Vagina (tissue), 2 donors: ENCODE measurements around the gene DGLUCY. TPM values are rescaled to one million over a fixed set of nuclear protein-coding genes. Genes with fewer than 3 reads are reported as not detected.
A peak's percentile ranks its signal among the peaks of the same experiment; 100 is the strongest.

Experiments used
- DNase-seq, 2 donors: peaks; one replicate each; pipeline ENCODE4 v3.0.0-alpha.2; 2017; ENCODE audit errors: extremely low spot score in 2 of 2
- H3K27ac ChIP-seq: fragments of 200-600 bp; sonication (generic); one replicate; pipeline ENCODE4 v1.5.1; 2019
- H3K27me3 ChIP-seq: fragments of 200-600 bp; sonication (generic); one replicate; pipeline ENCODE4 v1.5.1; 2019
- H3K36me3 ChIP-seq, 2 donors: fragments of 200-600 bp; sonication (generic); one replicate each; pipeline ENCODE4 v1.5.1; 2017 to 2019
- H3K4me1 ChIP-seq: fragments of 200-600 bp; sonication (generic); one replicate; pipeline ENCODE4 v1.5.1; 2019
- H3K4me3 ChIP-seq, 2 donors: fragments of 200-600 bp; sonication (generic); 1 replicate in 1 of 2; 2 replicates in 1 of 2; pipeline ENCODE4 v1.5.1; 2016 to 2019
- H3K9me3 ChIP-seq: fragments of 200-600 bp; sonication (generic); one replicate; pipeline ENCODE4 v1.5.1; 2019
- CTCF ChIP-seq, 3 experiments: fragments of 450-650 bp in 2 of 3; fragments of 200-600 bp in 1 of 3; sonication (generic) in 1 of 3; IDR thresholded peaks; one replicate each; pipeline ENCODE4 v1.5.1; 2017 to 2019; ENCODE audit warnings: antibody characterized with exemption in 3 of 3, mild to moderate bottlenecking in 2 of 3, moderate library complexity in 2 of 3
- POLR2A ChIP-seq, 2 donors: fragments of 450-650 bp; IDR thresholded peaks; one replicate each; pipeline ENCODE4 v1.6.1; 2017; ENCODE audit warnings: antibody characterized with exemption in 2 of 2, mild to moderate bottlenecking in 2 of 2, moderate library complexity in 2 of 2
- POLR2AphosphoS5 ChIP-seq, 2 donors: sonication (generic); formaldehyde crosslinking; IDR thresholded peaks; one replicate each; pipeline ENCODE4 v1.9.0; 2017; ENCODE audit warnings: antibody characterized with exemption in 2 of 2, mild to moderate bottlenecking in 2 of 2, low read depth in 1 of 2; ENCODE audit not compliant: insufficient read depth in 1 of 2
- intact Hi-C: fragments of 100-400 bp; cut with DNase I; formaldehyde crosslinking; loops from one replicate; pipeline ENCODE4 v1.15.1; 2023
- total RNA-seq: library from RNA; depleted of rRNA; stranded (reverse); fragments of >200 nt; gene quantifications from one replicate; pipeline ENCODE4 v1.2.3, GENCODE V29; 2016

Gene DGLUCY
- total RNA-seq, 1 donor from 2014 or later, result 57.0 TPM

GRCh38 chr14:91246051-91246852 is 132.4 kb downstream of the DGLUCY start:
- Histone ChIP-seq H3K9me3 (no peaks in the 10 kb centered on the region), H3K4me1 (peaks cover 41% of the 10 kb centered on the region), H3K36me3 (no peaks in the 10 kb centered on the region), H3K4me3 (no peak overlapping the region), H3K27ac (no peak overlapping the region), H3K27me3 (no peaks in the 10 kb centered on the region)
- intact Hi-C loops, result no loop called here
- no peak for DNase-seq
- TF ChIP-seq POLR2A (IDR thresholded peaks at IDR 0.05) (no peak), CTCF (IDR thresholded peaks at IDR 0.05) (no peak), POLR2AphosphoS5 (IDR thresholded peaks at IDR 0.05; ENCODE audit: insufficient read depth in 1 of 2, low read depth in 1 of 2) (no peak)

GRCh38 chr14:91249841-91250616 is 136.2 kb downstream of the DGLUCY start:
- H3K4me3 ChIP-seq, result no peak overlapping the region
- H3K9me3 ChIP-seq, result no peaks in the 10 kb centered on the region
- TF ChIP-seq POLR2AphosphoS5 (IDR thresholded peaks at IDR 0.05; ENCODE audit: insufficient read depth in 1 of 2, low read depth in 1 of 2) (no peak), POLR2A (IDR thresholded peaks at IDR 0.05) (no peak), CTCF (IDR thresholded peaks at IDR 0.05) (no peak)
- H3K27me3 ChIP-seq, result no peaks in the 10 kb centered on the region
- no peak overlapping the region for H3K27ac ChIP-seq
- H3K4me1 ChIP-seq, result peaks cover 30% of the 10 kb centered on the region
- no peaks in the 10 kb centered on the region for H3K36me3 ChIP-seq
- no peak for DNase-seq
- intact Hi-C loops, result no loop called here

GRCh38 chr14:91250912-91251311 is 137.0 kb downstream of the DGLUCY start:
- intact Hi-C loops, result no loop called here
- H3K4me3 ChIP-seq, result no peak overlapping the region
- peak overlapping the region; percentile 2 for H3K27ac ChIP-seq
- H3K27me3 ChIP-seq, result no peaks in the 10 kb centered on the region
- TF ChIP-seq POLR2AphosphoS5 (IDR thresholded peaks at IDR 0.05; ENCODE audit: insufficient read depth in 1 of 2, low read depth in 1 of 2) (no peak), POLR2A (IDR thresholded peaks at IDR 0.05) (no peak), CTCF (IDR thresholded peaks at IDR 0.05) (no peak)
- no peaks in the 10 kb centered on the region for H3K9me3 ChIP-seq
- DNase-seq, result no peak
- H3K4me1 ChIP-seq, result peaks cover 26% of the 10 kb centered on the region
- no peaks in the 10 kb centered on the region for H3K36me3 ChIP-seq

GRCh38 chr14:91252871-91253794 is 139.3 kb downstream of the DGLUCY start:
- H3K4me3 ChIP-seq, result peak overlapping the region; percentile 55 to 68
- H3K36me3 ChIP-seq, result no peaks in the 10 kb centered on the region
- H3K27ac ChIP-seq, result peak overlapping the region; percentile 71
- H3K4me1 ChIP-seq, result peaks cover 39% of the 10 kb centered on the region
- H3K9me3 ChIP-seq, result no peaks in the 10 kb centered on the region
- intact Hi-C loops, result no loop called here
- TF ChIP-seq CTCF (IDR thresholded peaks at IDR 0.05) (no peak), POLR2A (IDR thresholded peaks at IDR 0.05) (no peak), POLR2AphosphoS5 (IDR thresholded peaks at IDR 0.05; ENCODE audit: insufficient read depth in 1 of 2, low read depth in 1 of 2) (no peak)
- no peaks in the 10 kb centered on the region for H3K27me3 ChIP-seq
- no peak for DNase-seq
